ENCODE measurements around the gene ABCF3.
A peak's percentile ranks its signal among the peaks of the same experiment; 100 is the strongest.

Gene ABCF3

DNA sequence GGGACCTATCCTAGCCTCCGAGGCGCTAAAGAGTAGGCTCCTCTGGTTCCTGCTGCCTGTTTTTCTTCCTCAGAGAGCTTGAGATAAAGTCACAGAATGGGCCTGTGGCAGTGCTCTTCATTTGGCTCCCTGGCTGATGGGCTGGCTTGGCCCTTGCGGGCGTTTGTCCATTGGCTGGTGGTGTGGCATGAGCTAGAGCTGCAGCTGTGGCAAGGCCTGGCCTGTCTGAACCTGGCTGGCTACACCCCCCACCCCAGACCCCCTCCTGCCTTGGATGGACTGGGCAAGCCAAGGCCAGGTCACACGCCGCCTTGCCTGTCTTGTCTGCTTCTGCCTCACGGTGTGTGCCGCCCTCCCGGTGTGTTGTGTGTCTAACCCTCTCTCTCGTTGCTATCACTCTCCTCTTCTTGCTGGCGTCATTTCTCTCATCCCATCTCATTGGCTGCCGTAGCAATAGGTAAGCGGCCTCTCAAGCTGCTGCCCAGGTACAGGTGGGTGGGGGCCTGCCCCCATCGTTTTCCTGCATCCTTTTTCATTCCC, 8.2 kb upstream of the ABCF3 start:
- POLR2A ChIA-PET, result interaction anchor here (1.6 to 2.4 kb wide), 2 partner anchors 8 to 69 kb away, joined by 6 to 43 read pairs; partner anchors contain the start of gene ABCF3
- peak overlapping the region; percentile 99 for H3K4me3 ChIP-seq (ENCODE audit: low read depth, low read length)
- CTCF ChIA-PET, result interaction anchor here (1.2 to 2.0 kb wide), 4 partner anchors 9 to 138 kb away, joined by 3 to 10 read pairs (median 4); partner anchors contain the start of gene EEF1AKMT4
- TF ChIP-seq, protein P1, sequence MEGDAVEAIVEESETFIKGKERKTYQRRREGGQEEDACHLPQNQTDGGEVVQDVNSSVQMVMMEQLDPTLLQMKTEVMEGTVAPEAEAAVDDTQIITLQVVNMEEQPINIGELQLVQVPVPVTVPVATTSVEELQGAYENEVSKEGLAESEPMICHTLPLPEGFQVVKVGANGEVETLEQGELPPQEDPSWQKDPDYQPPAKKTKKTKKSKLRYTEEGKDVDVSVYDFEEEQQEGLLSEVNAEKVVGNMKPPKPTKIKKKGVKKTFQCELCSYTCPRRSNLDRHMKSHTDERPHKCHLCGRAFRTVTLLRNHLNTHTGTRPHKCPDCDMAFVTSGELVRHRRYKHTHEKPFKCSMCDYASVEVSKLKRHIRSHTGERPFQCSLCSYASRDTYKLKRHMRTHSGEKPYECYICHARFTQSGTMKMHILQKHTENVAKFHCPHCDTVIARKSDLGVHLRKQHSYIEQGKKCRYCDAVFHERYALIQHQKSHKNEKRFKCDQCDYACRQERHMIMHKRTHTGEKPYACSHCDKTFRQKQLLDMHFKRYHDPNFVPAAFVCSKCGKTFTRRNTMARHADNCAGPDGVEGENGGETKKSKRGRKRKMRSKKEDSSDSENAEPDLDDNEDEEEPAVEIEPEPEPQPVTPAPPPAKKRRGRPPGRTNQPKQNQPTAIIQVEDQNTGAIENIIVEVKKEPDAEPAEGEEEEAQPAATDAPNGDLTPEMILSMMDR (IDR thresholded peaks at IDR 0.05; ENCODE audit: insufficient read depth, low read length, missing control alignments), result no peak
- no peak for DNase-seq (ENCODE audit: low read depth, low spot score)

DNA sequence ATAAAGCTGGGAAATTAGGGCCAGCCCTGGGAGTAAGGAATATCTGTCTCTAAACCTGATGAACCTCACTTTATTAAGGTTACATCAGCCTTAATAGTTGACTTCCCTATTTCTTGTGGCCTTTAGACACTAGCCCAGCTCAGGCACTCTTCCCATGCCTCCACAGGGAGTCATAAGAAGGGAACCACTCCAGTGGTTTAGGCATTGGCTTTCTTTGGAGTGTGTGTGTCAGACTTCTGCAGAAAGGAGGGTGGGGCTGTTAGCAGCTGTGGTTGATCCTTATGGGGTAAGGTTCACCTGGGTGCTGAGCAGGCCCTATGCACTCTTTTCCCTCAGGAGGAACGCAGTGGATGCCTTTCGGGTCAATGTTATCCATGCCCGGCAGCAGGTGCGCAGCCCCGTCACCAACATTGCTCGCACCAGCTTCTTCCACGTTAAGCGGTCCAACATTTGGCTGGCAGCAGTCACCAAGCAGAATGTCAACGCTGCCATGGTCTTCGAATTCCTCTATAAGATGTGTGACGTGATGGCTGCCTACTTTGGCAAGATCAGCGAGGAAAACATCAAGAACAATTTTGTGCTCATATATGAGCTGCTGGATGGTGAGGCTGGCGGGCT, 7.4 kb upstream of the ABCF3 start:
- CTCF ChIA-PET, result interaction anchor here (0.9 to 1.8 kb wide), 2 partner anchors 71 to 111 kb away, joined by 3 to 10 read pairs; partner anchors contain the start of gene EEF1AKMT4
- POLR2A ChIA-PET, result no interaction called here
- DNase-seq (ENCODE audit: low read depth, low spot score), result no peak
- TF ChIP-seq, protein P1 (IDR thresholded peaks at IDR 0.05; ENCODE audit: insufficient read depth, low read length, missing control alignments), result no peak
- H3K4me3 ChIP-seq (ENCODE audit: low read depth, low read length), result no peak overlapping the region

DNA sequence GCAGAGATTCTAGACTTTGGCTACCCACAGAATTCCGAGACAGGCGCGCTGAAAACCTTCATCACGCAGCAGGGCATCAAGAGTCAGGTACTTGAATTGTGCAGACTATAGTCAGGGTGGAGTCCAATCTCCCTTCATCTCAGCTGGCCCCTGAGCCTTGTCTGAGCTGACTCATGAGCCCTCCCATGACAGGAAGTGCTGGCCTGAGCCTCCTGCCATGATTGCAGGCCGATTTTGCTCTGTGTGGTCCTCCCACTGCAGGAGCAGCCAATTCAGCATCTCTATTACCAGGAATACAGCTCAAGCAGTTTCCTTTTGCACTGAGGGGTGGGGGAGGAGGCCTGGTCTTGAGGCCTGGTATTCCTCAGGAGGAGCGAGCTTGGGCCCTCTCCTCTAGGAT, 5.8 kb upstream of the ABCF3 start:
- CTCF ChIA-PET, result interaction anchor here (0.6 to 2.6 kb wide), 6 partner anchors 23 to 70 kb away, joined by 3 to 8 read pairs (median 4); partner anchors contain the start of genes EEF1AKMT4 and EIF2B5
- POLR2A ChIA-PET, result interaction anchor here (1.1 to 1.2 kb wide), 2 partner anchors 9 to 62 kb away, joined by 3 read pairs; no protein-coding TSS in a partner anchor
- H3K4me3 ChIP-seq (ENCODE audit: low read depth, low read length), result no peak overlapping the region
- TF ChIP-seq, protein P1 (IDR thresholded peaks at IDR 0.05; ENCODE audit: insufficient read depth, low read length, missing control alignments), result no peak
- no peak for DNase-seq (ENCODE audit: low read depth, low spot score)

DNA sequence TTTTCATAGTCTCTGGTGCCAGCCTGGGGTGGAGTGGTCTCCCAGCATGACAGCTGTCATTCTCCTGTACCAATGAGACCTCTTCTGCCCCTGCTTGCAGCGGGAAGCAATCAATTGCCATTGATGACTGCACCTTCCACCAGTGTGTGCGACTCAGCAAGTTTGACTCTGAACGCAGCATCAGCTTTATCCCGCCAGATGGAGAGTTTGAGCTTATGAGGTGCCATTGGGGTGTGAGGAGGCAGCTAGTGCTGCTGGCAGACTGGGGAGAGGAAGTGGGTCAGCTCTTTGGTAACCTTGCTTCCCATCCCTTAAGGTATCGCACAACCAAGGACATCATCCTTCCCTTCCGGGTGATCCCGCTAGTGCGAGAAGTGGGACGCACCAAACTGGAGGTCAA, 4.4 kb upstream of the ABCF3 start:
- TF ChIP-seq, protein P1 (IDR thresholded peaks at IDR 0.05; ENCODE audit: insufficient read depth, low read length, missing control alignments), result no peak
- no peak for DNase-seq (ENCODE audit: low read depth, low spot score)
- no peak overlapping the region for H3K4me3 ChIP-seq (ENCODE audit: low read depth, low read length)
- POLR2A ChIA-PET, result interaction anchor here (0.8 kb wide), 1 partner anchor 51 kb away, joined by 3 read pairs; no protein-coding TSS in a partner anchor
- CTCF ChIA-PET, result interaction anchor here (0.7 to 2.6 kb wide), 6 partner anchors 12 to 286 kb away, joined by 3 to 8 read pairs (median 3); no protein-coding TSS in a partner anchor

DNA sequence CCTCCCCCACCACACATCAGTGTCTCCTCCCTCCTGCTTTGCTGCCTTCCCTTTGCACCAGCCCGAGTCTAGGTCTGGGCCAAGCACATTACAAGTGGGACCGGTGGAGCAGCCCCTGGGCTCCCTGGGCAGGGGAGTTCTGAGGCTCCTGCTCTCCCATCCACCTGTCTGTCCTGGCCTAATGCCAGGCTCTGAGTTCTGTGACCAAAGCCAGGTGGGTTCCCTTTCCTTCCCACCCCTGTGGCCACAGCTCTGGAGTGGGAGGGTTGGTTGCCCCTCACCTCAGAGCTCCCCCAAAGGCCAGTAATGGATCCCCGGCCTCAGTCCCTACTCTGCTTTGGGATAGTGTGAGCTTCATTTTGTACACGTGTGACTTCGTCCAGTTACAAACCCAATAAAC, 2.3 kb upstream of the ABCF3 start:
- CTCF ChIA-PET, result interaction anchor here (1.0 to 1.4 kb wide), 2 partner anchors 39 to 169 kb away, joined by 3 read pairs; no protein-coding TSS in a partner anchor
- TF ChIP-seq, protein P1 (IDR thresholded peaks at IDR 0.05; ENCODE audit: insufficient read depth, low read length, missing control alignments), result no peak
- DNase-seq (ENCODE audit: low read depth, low spot score), result no peak
- POLR2A ChIA-PET, result interaction anchor here (0.6 to 1.3 kb wide), 3 partner anchors 14 to 57 kb away, joined by 3 to 4 read pairs (median 3); no protein-coding TSS in a partner anchor
- no peak overlapping the region for H3K4me3 ChIP-seq (ENCODE audit: low read depth, low read length)

Measured in AG04449 (cell line).